CD14-positive monocyte (primary cell): Measurements from ENCODE around the gene SLC20A1. TPM values are rescaled to one million over a fixed set of nuclear protein-coding genes. Genes with fewer than 3 reads are reported as not detected.
A peak's percentile ranks its signal among the peaks of the same experiment; 100 is the strongest.
"Not testable (repeated sequence)": the region's sequence is repeated elsewhere in the genome, so short reads cannot be mapped to it uniquely, and the experiment has no call there.

Source experiments
- DNase-seq, 3 donors: peaks; one replicate each; pipeline ENCODE4 v3.0.0-alpha.2; 2011 to 2022
- H2AFZ ChIP-seq: 2 replicates; pipeline ENCODE4 v1.6.0; 2012; ENCODE audit warnings: mild to moderate bottlenecking, low read depth, low read length, inconsistent platforms; ENCODE audit not compliant: insufficient read depth, poor library complexity, severe bottlenecking
- H3K27ac ChIP-seq, 2 donors: 1 replicate in 1 of 2; 2 replicates in 1 of 2; pipeline ENCODE4 v1.5.1; 2012 to 2013; ENCODE audit warnings: low read length in 2 of 2, control low read depth in 1 of 2, inconsistent platforms in 1 of 2, low read depth in 1 of 2, mild to moderate bottlenecking in 1 of 2
- H3K27me3 ChIP-seq, 2 donors: one replicate each; pipeline versions ENCODE4 v1.6.0 to v1.6.1; 2011 to 2013; ENCODE audit warnings: low read length in 2 of 2; ENCODE audit not compliant: control insufficient read depth in 2 of 2, insufficient read depth in 2 of 2
- H3K36me3 ChIP-seq, 2 donors: replicated peaks in 1 of 2; 1 replicate in 1 of 2; 2 replicates in 1 of 2; pipeline versions ENCODE4 v1.5.1 to v1.6.1; 2012 to 2013; ENCODE audit warnings: low read length in 2 of 2, control low read depth in 1 of 2, inconsistent platforms in 1 of 2, mild to moderate bottlenecking in 1 of 2; ENCODE audit not compliant: insufficient read depth in 2 of 2, control insufficient read depth in 1 of 2
- H3K4me1 ChIP-seq, 2 donors: 1 replicate in 1 of 2; 2 replicates in 1 of 2; pipeline versions ENCODE4 v1.5.1 to v1.6.1; 2012 to 2013; ENCODE audit warnings: low read length in 2 of 2, control low read depth in 1 of 2, inconsistent platforms in 1 of 2, mild to moderate bottlenecking in 1 of 2, moderate library complexity in 1 of 2; ENCODE audit not compliant: insufficient read depth in 2 of 2, control insufficient read depth in 1 of 2
- H3K4me2 ChIP-seq: replicated peaks from 2 replicates; pipeline ENCODE3; 2012; ENCODE audit warnings: low read length, moderate library complexity, mild to moderate bottlenecking; ENCODE audit not compliant: poor library complexity, severe bottlenecking; ENCODE audit errors: extremely low read depth
- H3K4me3 ChIP-seq, 3 experiments: fragments of 200-600 bp in 1 of 3; sonication (generic) in 1 of 3; replicated peaks in 1 of 3; 1 replicate in 2 of 3; 2 replicates in 1 of 3; pipeline ENCODE4 v1.5.1; 2011 to 2013; ENCODE audit warnings: low read length in 3 of 3, mild to moderate bottlenecking in 3 of 3, control low read depth in 2 of 3, low read depth in 2 of 3, inconsistent platforms in 1 of 3, moderate library complexity in 1 of 3
- H3K79me2 ChIP-seq: 2 replicates; pipeline ENCODE4 v1.6.0; 2012; ENCODE audit warnings: mild to moderate bottlenecking, control low read depth, inconsistent platforms, low read length, moderate library complexity; ENCODE audit not compliant: insufficient read depth
- H3K9ac ChIP-seq: 2 replicates; pipeline ENCODE4 v1.6.0; 2017; ENCODE audit warnings: low read length, mild to moderate bottlenecking; ENCODE audit not compliant: insufficient read depth, poor library complexity, severe bottlenecking
- H3K9me3 ChIP-seq, 2 donors: replicated peaks in 1 of 2; 1 replicate in 1 of 2; 2 replicates in 1 of 2; pipeline versions ENCODE4 v1.5.1 to v1.6.1; 2012 to 2013; ENCODE audit warnings: low read length in 2 of 2, control low read depth in 1 of 2; ENCODE audit not compliant: control insufficient read depth in 1 of 2, insufficient read depth in 1 of 2
- H4K20me1 ChIP-seq: 2 replicates; pipeline ENCODE4 v1.6.0; 2012; ENCODE audit warnings: mild to moderate bottlenecking, low read length, control low read depth, moderate library complexity; ENCODE audit not compliant: insufficient read depth
- H3K27ac Mint-ChIP-seq, 7 donors: one replicate each; pipeline ENCODE4 v1.8.0; 2020; ENCODE audit warnings: mild to moderate bottlenecking in 7 of 7, mixed read lengths in 7 of 7, moderate library complexity in 6 of 7, inconsistent platforms in 2 of 7
- H3K27me3 Mint-ChIP-seq, 3 donors: one replicate each; pipeline ENCODE4 v1.8.0; 2021 to 2022; ENCODE audit warnings: low read depth in 3 of 3, mild to moderate bottlenecking in 3 of 3, mixed read lengths in 3 of 3, moderate library complexity in 3 of 3, inconsistent platforms in 1 of 3
- H3K36me3 Mint-ChIP-seq, 2 donors: one replicate each; pipeline ENCODE4 v1.8.0; 2020; ENCODE audit warnings: mixed read lengths in 2 of 2, inconsistent platforms in 1 of 2, mild to moderate bottlenecking in 1 of 2
- H3K4me1 Mint-ChIP-seq: one replicate; pipeline ENCODE4 v1.8.0; 2020; ENCODE audit warnings: mild to moderate bottlenecking, mixed read lengths
- H3K4me3 Mint-ChIP-seq, 2 donors: one replicate each; pipeline ENCODE4 v1.8.0; 2020; ENCODE audit warnings: mild to moderate bottlenecking in 2 of 2, mixed read lengths in 2 of 2, moderate library complexity in 1 of 2
- H3K9me3 Mint-ChIP-seq, 7 donors: one replicate each; pipeline ENCODE4 v1.8.0; 2020 to 2022; ENCODE audit warnings: mixed read lengths in 7 of 7, mild to moderate bottlenecking in 6 of 7, moderate library complexity in 6 of 7, inconsistent platforms in 2 of 7
- CTCF ChIP-seq: fragments of 200-600 bp; IDR thresholded peaks from one replicate; pipeline ENCODE4 v1.8.0; 2022; ENCODE audit warnings: antibody characterized with exemption, mild to moderate bottlenecking
- WGBS: methylation state at CpG from one replicate; pipeline ENCODE4 v1.1.5; 2013; ENCODE audit warnings: missing lambda C conversion rate; ENCODE audit not compliant: insufficient coverage; 5-methylcytosine and 5-hydroxymethylcytosine counted together
- intact Hi-C, 2 donors: fragments of 100-400 bp; cut with micrococcal nuclease; formaldehyde crosslinking; loops; one replicate each; pipeline versions ENCODE4 v1.15.0 to v1.15.1; 2023
- polyA plus RNA-seq, 3 donors: library from polyadenylated mRNA; depleted of rRNA in 1 of 3; unstranded in 2 of 3; stranded (reverse) in 1 of 3; fragments of 300-500 nt in 2 of 3; fragments of >200 nt in 1 of 3; fragmentation: Illumina TruSeq in 2 of 3; gene quantifications; 1 replicate in 2 of 3; 2 replicates in 1 of 3; pipeline ENCODE4 v1.2.3, GENCODE V29; 2012 to 2021

SLC20A1 gene
- polyA plus RNA-seq, 3 donors, result 16.1 to 112 (median 36.3) TPM

- intact Hi-C loops, result no loop called here
These were observed 19.5 kb downstream of the SLC20A1 start for GRCh38 chr2:112665113-112665780.

GRCh38 chr2:112666761-112667122 is 21.0 kb downstream of the SLC20A1 start:
- Mint-ChIP-seq H3K4me3 (no peak overlapping the region), H3K27ac (peak overlapping the region in 2 of 7 donors; percentile 30 to 73), H3K36me3 (peaks cover 44 to 53% of the 10 kb centered on the region in 2 donors), H3K9me3 (no peaks in the 10 kb centered on the region), H3K4me1 (peaks cover 20% of the 10 kb centered on the region), H3K27me3 (no peaks in the 10 kb centered on the region)
- H3K79me2 ChIP-seq, result no peaks in the 10 kb centered on the region
- peak overlapping the region in 1 of 2 donors; percentile 11 for H3K27ac ChIP-seq
- H3K27me3 ChIP-seq, result no peaks in the 10 kb centered on the region
- no peak overlapping the region for H3K9ac ChIP-seq
- intact Hi-C loops, result no loop called here
- H3K36me3 ChIP-seq, result peaks cover 28 to 41% of the 10 kb centered on the region in 2 donors
- H4K20me1 ChIP-seq, result peaks cover 31% of the 10 kb centered on the region
- DNase-seq, result no peak
- no peaks in the 10 kb centered on the region for H3K9me3 ChIP-seq
- H3K4me3 ChIP-seq, result no peak overlapping the region
- H3K4me1 ChIP-seq, result peaks cover 2 to 4% of the 10 kb centered on the region in 2 donors
- WGBS, result 67% methylated on average over 3 of the region's 3 CpGs
- H3K4me2 ChIP-seq, result no peak overlapping the region
- no peak for TF ChIP-seq CTCF
- no peak overlapping the region for H2AFZ ChIP-seq

More at GRCh38 chr2:112665113-112665780, 19.5 kb downstream of the SLC20A1 start:
- Histone ChIP-seq H3K36me3 (peaks cover 43 to 56% of the 10 kb centered on the region in 2 donors), H3K79me2 (peaks cover 2% of the 10 kb centered on the region), H3K4me3 (no peak overlapping the region), H3K9me3 (no peaks in the 10 kb centered on the region), H3K27ac (no peak overlapping the region), H3K27me3 (no peaks in the 10 kb centered on the region), H4K20me1 (peaks cover 46% of the 10 kb centered on the region), H2AFZ (no peak overlapping the region), H3K4me1 (no peaks in the 10 kb centered on the region), H3K4me2 (no peak overlapping the region), H3K9ac (no peak overlapping the region)
- Mint-ChIP-seq H3K36me3 (peaks cover 59 to 68% of the 10 kb centered on the region in 2 donors), H3K9me3 (no peaks in the 10 kb centered on the region), H3K27ac (peak overlapping the region in 3 of 7 donors; percentile 12 to 82 (median 64)), H3K27me3 (no peaks in the 10 kb centered on the region), H3K4me1 (peaks cover 23% of the 10 kb centered on the region), H3K4me3 (no peak overlapping the region)
- no peak for TF ChIP-seq CTCF
- 81% methylated on average over 5 of the region's 8 CpGs for WGBS
- DNase-seq, result no peak

- H3K27me3 ChIP-seq, H3K4me1 ChIP-seq, H2AFZ ChIP-seq, H3K9me3 ChIP-seq, H3K9ac ChIP-seq, H3K79me2 ChIP-seq, H3K4me3 Mint-ChIP-seq, H3K4me2 ChIP-seq, intact Hi-C loops, H3K27ac ChIP-seq, H3K4me3 ChIP-seq, DNase-seq, H3K9me3 Mint-ChIP-seq, H3K27me3 Mint-ChIP-seq: not testable (repeated sequence)
- WGBS, result 100% methylated on average over 2 of the region's 6 CpGs
- peaks cover 23% of the 10 kb centered on the region for H4K20me1 ChIP-seq
- peak overlapping the region in 1 of 7 donors; percentile 28 for H3K27ac Mint-ChIP-seq
- H3K36me3 Mint-ChIP-seq, result peaks cover 39 to 45% of the 10 kb centered on the region in 2 donors
- peaks cover 24% of the 10 kb centered on the region for H3K4me1 Mint-ChIP-seq
- H3K36me3 ChIP-seq, result peaks cover 24 to 33% of the 10 kb centered on the region in 2 donors
These were observed 21.8 kb downstream of the SLC20A1 start for GRCh38 chr2:112667540-112667939.
